ENCODE data around the gene SCGB2B2.
"Not testable (repeated sequence)": the region's sequence is repeated elsewhere in the genome, so short reads cannot be mapped to it uniquely, and the experiment has no call there.

The SCGB2B2 gene, protein sequence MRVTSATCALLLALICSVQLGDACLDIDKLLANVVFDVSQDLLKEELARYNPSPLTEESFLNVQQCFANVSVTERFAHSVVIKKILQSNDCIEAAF

DNA sequence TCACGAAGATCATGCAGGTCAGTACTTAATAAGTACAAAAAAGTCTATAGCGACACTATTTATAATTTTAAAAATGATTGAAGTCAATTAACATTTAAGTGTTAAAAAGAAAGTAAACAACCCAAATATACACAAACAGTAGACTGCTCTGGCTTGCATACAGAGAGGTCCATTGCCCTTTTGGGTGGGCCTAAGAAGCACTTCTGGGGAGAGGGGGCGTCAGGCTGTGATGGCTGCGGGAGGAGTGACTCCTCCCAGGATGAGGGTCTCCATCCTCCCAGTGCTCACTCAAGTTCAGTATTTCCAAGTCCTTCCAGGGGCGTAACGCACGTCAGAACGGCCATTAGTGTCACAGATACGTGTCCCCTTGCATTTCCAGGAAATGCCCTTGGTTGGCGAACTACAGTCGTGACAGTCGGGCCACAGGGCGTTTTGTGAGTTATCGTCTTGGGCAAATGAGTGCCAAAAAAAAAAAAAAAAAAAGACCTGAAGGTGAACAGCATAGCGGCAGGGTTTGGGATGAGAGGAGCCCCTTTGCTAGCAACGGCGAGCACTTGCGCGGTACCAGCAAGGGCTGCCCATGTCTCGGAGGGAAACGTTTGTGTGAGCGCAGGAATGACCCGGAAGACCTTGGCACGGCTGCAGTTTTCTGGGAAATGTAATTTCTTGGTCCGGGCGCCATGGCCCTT lies at the start of gene SCGB2B2:
SCGB2B2 (minus strand) TSS at position 463 of the 689 bp plus-strand sequence. CDS start 82,596 bp downstream, outside the sequence.
- in situ Hi-C loops (cut with MboI; ENCODE audit: low sequenced_read_pairs): no loop called here

DNA sequence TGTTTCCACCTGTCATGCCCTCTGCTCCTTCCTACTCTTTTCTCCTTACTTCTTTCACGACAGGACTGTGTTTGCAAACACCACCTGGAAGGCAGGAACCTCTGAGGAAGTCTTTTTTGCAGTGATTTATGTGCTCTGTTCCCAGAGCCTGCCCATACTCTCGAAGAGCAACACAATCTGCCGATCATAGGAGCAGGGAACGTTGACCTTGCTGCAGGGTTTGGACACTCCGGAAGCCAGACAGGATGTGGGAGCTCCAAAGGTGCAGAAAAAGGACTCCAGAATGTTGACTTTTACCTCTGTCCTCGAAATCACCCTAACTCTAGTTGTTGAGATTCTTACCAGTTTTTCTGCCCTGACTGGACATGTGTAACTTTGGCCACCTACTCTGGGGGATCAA lies 48.4 kb upstream of the SCGB2B2 start:
- in situ Hi-C loops (cut with MboI; ENCODE audit: low sequenced_read_pairs): no loop called here

DNA sequence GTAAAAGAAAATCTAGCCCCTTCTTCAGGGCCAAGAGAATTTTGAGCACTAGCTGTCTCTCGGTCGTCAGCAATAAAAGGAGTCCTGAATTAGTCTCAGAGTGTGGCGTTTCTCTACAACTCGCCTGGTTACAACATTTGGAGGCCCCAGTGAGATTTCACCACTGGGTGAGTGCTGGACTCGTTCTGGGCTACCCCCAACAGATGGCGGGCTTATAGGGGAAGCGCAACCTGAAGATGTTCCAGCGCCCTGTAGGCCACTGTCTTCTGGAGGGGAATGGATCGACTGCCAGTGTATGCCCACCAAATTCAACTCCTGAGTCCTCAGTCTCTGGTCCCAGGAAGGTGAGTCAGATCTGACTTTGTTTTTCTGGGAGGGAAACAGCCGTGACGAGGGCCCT lies 45.4 kb upstream of the SCGB2B2 start:
- in situ Hi-C loops (cut with MboI; ENCODE audit: low sequenced_read_pairs): no loop called here

DNA sequence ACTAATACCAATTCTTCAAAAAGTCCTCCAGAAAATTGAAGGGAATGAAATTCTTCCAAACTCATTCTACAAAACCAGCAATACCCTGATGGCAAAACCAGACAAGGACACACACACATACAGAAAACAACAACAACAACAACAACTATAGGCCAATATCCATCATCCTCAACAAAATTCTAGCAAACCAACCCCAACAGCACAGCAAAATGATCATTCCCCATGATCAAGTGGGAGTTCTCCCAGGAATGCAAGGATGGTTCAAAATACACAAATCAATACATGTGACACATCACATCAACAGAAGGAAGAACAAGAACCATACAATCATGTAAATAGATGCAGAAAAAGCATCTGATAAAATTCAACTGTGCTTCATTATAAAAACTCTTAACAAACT lies 38.4 kb upstream of the SCGB2B2 start:
- in situ Hi-C loops (cut with MboI; ENCODE audit: low sequenced_read_pairs): no loop called here

DNA sequence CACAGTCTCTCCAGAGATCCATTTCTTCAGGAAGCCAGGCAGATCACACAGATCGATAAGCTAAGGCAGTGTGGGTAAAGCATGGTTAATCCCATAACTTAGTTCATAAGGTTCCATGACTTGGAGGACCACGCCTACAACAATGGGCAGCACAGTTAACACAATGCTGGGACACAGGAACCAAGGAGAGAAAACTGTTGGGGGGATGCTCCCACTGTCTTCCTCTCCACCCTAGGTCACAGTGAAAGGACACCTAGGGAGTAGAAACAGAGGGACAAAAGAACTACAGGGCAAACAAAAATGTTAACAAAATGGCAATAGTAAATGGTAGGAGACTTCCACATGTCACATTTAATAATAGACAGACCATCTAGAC lies 36.3 kb upstream of the SCGB2B2 start:
- in situ Hi-C loops (cut with MboI; ENCODE audit: low sequenced_read_pairs): no loop called here

DNA sequence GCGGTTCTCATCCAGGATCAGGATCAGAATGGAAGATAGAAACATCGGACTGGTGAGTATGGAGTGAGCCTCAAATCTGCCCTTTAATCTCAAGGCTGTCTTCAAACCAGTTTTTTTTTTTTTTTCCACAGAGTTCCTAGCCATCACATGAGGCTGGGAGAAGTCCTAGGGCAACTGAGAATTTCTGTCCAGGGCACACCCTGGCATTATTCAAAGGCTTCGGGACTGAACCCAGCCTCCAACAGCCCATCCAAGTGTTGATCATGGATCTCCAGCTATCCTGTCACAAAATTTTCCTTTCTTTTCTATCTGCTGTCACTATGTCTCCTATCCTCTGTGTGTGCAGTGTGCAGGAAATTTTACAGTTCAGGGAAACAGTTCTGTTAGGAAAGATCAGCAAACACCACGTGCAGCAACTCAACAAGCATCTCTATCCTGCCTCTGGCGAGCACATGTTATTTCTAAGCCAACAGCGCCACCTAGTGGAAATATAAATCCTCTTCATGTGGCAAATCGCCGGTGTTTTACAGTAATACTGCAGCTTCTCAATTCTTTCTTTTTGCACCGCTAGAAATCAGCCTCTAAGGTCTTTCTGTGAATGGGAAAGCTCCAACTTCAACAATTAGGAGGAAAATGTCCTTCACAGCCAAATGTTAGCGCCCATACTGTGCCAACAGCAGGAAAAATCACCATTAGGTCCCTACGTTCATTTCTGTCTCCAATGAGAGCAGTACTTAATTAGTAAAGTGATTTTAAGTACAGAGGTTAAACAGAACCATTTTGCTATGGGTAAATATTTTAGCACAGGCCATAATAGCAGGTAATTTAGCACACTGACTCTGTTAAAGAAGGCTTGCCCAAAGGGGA lies 35.7 kb upstream of the SCGB2B2 start:
- in situ Hi-C loops (cut with MboI; ENCODE audit: low sequenced_read_pairs): no loop called here

DNA sequence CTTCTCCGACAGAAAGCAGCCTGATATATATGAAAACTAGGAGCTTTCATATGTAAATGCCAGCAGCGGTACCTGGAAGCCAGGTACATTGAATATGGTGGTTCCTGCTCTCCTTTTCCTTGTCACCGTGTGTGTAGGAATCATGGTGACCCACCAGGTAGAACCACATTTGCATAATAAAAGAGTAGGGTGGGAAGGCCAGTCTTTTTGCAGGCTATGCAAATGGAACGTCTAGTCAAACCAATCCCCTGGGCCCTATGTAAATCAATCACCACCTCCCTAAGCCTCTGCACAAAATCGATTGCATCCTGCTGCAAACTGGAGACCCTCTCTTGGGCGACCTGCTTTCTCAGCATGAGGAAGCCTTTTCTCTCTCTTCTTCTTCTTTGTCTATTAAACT lies 34.9 kb upstream of the SCGB2B2 start:
- in situ Hi-C loops (cut with MboI; ENCODE audit: low sequenced_read_pairs): no loop called here

DNA sequence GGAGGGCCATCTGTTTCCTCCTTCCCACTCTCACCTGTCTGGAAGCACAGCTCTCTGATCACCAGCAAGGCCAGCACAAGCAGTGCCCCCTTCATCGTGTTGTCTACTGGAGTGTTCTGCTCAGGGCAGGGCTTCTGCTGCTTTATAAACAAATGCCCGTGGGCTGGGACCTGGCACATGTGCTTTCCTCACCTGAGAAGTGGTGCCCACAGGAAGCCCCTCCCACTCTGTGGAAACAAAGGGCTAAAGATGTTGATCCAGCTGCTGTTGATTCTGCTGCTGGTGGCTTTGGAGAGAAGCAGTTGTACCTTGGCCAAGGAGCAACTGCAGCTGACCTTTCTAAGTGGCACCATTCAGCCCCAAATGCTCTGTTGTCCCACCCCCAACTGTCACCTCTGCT lies 30.7 kb upstream of the SCGB2B2 start:
- in situ Hi-C loops (cut with MboI; ENCODE audit: low sequenced_read_pairs): no loop called here

DNA sequence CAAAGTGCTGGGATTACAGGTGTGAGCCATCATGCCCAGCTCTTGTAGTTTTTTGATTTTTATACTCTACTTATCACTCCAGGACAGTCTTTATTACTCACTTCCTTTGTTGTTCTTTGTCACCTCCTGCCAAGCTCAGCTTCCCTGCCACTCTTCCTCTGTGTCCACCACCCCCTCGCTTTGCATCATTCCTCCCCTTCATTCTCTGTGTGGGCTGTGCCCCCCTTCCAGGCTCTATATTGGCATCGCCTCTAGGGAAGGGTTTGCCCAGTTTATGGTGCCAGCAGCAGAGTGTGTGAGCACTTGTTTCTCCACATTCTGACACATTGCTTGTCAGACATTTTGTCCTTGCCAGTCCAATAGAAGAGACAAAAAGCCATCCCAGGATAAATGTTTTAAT lies 15.6 kb upstream of the SCGB2B2 start:
- in situ Hi-C loops (cut with MboI; ENCODE audit: low sequenced_read_pairs): no loop called here

DNA sequence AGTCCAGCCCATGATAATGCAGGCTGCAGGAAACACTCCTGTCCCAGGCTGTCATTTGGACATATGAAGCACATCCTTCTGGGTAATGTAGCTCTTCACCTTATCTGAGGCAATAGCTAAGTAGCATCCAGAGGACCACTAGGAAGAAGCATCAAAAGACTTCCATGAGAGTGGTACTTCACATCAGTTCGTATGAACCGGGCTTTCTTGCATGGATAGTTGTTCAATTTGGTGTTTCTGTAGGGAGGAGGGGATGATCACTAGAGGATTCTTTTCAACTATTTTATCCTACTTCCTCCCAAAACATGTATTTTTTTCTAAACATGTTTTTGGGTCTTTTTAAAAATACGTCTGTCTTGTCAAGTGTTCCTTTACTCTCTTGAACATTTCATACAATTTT lies 13.4 kb upstream of the SCGB2B2 start:
- in situ Hi-C loops (cut with MboI; ENCODE audit: low sequenced_read_pairs): no loop called here

DNA sequence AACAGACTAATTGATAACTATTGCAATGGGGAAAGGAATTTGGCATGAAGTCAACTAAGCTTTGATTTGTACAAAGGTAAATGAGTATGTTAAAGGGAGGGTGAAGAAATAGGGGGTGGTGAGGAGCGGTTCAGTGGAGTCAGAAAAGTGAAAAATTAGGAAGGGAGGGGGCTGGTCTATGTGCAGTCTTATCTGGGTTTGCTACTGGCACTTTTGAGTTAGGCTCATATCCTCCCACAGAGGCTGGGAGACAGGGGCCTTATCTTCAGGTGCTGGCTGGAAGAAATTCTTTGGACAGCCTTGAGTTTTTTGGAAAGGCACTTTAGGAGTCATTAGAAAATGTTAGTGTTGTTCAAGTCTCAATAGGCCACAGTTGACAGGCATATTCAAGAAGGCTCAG lies 11.6 kb upstream of the SCGB2B2 start:
- in situ Hi-C loops (cut with MboI; ENCODE audit: low sequenced_read_pairs): no loop called here

DNA sequence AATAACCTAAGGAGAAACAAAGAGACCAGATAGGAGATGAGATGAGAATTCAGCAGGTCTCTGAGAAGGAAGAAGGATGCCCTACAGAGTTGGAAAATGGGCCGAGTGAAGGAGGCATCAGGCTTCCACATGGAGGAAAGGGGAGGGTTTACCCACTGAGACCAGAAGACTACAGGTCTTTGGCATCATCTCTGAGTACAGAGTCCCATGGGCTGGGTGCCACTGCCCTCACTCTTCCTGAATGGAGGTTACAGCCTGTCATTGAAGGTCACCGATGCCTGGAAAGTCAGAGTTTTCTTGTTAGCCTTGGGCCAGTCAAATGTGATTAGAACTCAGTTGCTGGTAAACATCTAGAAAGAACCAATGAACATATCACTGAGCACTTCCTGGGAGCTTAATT lies 10.4 kb upstream of the SCGB2B2 start:
- in situ Hi-C loops (cut with MboI; ENCODE audit: low sequenced_read_pairs): no loop called here

DNA sequence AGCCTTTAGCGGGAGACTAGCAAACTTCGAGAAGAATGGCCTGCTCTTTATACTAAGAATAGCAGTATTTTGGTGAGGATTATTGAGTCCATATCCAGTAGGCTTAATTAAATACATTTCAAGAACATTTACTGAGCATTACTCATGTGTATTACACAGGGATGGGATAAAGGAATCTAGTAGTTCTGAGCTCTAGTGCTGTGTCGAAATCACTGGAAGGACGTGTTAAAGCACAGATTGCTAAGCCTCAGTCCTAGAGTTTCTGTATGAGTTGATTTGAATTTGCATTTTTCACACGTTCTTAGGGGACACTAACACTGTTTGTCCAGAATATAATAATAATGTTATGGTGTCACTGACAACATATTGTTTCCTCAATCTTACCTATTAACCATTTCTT lies 9.5 kb upstream of the SCGB2B2 start:
- in situ Hi-C loops (cut with MboI; ENCODE audit: low sequenced_read_pairs): no loop called here

DNA sequence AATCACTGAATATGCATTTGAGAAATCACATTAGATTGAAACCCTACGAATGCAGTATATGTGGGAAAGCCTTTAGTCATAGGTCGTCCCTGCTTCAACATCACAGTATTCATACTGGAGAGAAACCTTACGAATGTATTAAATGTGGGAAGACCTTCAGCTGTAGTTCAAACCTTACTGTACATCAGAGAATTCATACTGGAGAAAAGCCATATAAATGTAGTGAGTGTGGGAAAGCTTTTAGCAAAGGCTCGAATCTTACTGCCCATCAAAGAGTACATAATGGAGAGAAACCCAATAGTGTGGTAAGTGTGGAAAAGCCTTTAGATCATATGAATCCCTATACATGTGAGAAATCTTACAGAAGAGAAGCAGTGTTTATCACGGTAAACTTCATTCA lies 8.3 kb upstream of the SCGB2B2 start:
- in situ Hi-C loops (cut with MboI; ENCODE audit: low sequenced_read_pairs): not testable (repeated sequence)

DNA sequence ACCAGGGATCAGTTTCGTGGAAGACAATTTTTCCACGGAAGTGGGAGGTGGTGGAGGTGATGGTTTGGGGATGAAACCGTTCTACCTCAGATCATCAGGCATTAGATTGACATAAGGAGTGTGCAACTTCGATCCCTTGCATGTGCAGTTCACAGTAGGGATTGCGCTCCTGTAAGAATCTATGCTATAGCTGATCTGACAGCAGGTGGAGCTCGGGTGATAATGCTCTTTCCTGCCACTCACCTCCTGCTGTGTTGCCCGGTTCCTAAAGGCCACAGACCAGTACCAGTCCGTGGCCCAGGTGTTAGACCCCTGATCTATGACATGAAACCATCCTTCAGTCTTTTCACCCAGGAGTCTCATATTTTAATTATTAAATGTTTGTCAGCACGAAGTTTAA lies 4.5 kb upstream of the SCGB2B2 start:
- in situ Hi-C loops (cut with MboI; ENCODE audit: low sequenced_read_pairs): no loop called here

DNA sequence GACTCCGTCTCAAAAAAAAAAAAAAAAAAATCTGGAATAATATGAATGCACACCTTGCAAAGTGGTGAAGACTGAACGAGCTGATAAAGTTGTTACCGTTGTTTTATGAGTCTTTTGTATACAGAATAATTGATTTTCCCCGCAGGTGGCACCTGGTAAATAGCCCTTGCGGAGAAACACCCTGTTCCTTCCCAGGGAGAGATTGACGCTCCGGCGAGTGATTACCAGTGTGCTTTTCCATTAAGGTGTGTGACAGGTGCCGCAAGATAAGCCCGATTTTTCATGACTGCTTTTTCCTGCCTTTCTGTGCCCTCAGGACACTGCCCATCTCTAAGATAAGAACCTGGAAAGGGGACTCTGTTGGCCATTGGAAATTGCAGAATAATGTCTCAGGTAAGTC lies 1.5 kb upstream of the SCGB2B2 start:
- in situ Hi-C loops (cut with MboI; ENCODE audit: low sequenced_read_pairs): no loop called here

DNA sequence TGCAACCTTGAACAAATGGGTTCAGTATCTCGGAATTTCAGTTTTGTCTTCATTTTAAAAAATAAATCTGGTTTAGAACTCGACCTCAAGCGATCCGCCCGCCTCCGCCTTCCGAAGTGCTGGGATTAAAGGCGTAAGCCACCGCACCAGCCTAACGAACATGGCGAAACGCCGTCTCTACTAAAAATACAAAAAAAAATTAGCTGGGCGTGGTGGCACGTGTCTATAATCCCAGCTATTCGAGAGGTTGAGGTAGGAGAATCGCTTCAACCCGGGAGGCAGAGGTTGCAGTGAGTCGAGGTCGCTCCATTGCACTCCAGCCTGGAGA lies 1.1 kb upstream of the SCGB2B2 start:
- in situ Hi-C loops (cut with MboI; ENCODE audit: low sequenced_read_pairs): no loop called here

DNA sequence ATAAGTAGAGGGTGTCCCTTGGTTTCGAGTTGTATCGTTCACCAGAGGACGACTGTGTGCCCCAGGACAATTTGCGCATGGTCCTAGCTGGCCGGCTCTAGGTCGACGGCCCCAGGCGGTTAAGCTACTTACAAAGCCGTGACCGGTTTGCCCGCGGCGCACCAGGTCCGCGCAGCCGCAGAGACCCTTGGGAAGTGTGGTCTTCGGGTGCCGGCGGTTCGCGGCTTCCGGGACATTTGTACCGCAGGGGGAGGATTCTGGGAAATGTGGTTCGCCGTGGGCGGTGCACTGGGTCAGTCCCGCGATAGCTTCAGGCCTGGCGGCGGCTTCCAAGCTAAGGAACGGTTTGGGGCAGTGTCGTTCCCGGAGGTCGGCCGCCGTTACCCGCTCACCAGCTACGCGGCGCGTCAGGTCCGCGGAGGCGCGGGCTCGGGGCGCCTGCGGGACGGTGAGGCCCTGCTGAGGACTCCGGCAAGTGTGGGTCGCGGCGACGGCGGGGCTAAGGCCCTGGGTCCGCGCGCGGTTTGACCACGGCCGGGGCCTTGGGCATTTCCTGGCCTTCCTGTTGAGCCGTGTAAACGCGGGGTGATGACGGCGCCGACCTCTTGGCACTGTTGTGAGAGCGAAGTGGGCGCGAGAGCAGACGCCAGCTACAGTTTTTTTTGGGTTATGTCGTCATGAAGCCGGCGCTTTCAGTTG lies 576 bp upstream of the SCGB2B2 start, which contains the start of gene ZNF302:
ZNF302 (plus strand) TSS at position 293 of the 699 bp plus-strand sequence. CDS start 1,127 bp downstream, outside the sequence.
- in situ Hi-C loops (cut with MboI; ENCODE audit: low sequenced_read_pairs): no loop called here

DNA sequence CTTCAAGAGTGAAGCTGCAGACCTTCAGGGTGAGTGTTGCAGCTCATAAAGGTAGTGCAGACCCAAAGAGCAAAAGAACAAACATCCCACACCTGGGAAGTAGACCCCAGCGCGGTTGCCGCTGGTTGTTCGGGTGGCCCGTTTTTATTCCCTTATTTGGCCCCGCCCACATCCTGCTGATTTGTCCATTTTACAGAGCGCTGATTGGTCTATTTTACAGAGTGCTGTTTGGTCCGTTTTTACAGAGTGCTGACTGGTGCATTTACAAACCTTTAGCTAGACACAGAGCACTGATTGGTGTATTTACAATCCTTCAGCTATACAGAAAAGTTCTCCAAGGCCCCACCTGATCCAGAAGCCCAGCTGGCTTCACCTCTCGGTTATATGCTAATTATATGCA lies 1.0 kb downstream of the SCGB2B2 start:
- in situ Hi-C loops (cut with MboI; ENCODE audit: low sequenced_read_pairs): no loop called here

DNA sequence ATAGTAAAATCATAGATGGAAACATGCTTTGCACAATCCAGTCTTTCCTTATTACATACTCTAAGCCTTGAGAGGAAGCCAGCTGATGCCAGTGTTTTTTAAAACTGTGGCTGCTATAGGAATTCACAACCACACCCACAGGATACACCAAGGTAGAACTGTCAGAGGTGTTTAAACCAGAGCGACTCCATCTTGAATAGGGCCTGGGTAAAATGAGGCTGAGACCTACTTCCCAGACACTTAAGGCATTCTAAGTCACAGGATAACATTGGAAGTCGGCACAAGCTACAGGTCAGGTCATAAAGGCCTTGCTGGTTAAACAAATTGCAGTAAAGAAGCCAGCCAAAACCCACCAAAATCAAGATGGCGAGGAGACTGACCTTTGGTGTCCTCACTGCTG lies 1.7 kb downstream of the SCGB2B2 start:
- in situ Hi-C loops (cut with MboI; ENCODE audit: low sequenced_read_pairs): no loop called here

DNA sequence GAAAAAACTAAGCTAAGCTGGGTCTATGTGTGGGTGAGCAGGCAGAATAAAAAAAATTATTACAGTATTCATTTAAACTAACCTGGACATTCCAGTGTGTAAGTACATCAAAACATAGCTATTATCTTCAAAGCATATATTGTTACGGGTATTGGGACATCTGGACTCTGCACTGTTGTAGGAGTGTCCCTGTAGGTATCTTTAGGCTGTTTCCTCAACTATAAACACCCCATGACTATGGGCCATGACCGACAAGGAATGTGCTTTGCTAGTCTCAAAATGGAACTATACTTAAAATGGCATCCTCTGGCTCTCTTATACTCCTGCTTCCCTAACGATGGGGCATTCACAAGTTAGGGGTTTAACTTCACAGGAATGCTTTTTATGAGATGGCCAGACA lies 3.4 kb downstream of the SCGB2B2 start:
- in situ Hi-C loops (cut with MboI; ENCODE audit: low sequenced_read_pairs): no loop called here

DNA sequence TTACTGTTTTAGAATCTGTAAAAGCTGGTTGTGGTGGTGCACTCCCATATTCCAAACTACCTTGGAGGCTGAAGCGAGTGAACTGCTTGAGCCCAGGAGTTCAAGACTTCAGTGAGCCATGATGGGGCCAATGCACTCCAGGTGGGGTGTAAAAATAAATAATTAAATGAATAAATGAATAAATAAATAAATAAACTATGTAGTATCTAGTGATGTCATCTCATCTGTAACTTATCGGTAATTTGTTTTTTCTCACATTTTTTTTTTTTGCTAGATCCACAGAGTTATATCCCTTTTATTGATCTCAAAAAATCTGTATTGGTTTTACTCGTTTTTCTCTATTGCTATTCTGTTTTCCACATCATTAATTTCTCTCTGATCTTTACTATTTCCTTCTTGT lies 5.0 kb downstream of the SCGB2B2 start:
- in situ Hi-C loops (cut with MboI; ENCODE audit: low sequenced_read_pairs): no loop called here

All from HL-60/S4 treated with phorbol 12-myristate 13-acetate at 8.2 ng/mL for 4 days and 3 days (cell line).